ENCODE results near the gene CRK. TPM values are rescaled to one million over a fixed set of nuclear protein-coding genes. Genes with fewer than 3 reads are reported as not detected.

The CRK gene
- total RNA-seq, 3 donors from 2014 or later (not counting 1 experiment from before 2014, with no cell fraction given) = 15.9 to 19.6 (median 16.7) TPM

- intact Hi-C loops (cut with micrococcal nuclease) = no loop called here
- ATAC-seq (no peak), DNase-seq (no peak)
- Histone ChIP-seq H3K9me3 (ENCODE audit: control insufficient read depth, insufficient read depth, low read length) (no peaks in the 10 kb centered on the region), H3K4me3 (ENCODE audit: low read length) (no peak overlapping the region), H3K27ac (ENCODE audit: low read length) (no peak overlapping the region), H3K27me3 (ENCODE audit: control insufficient read depth, insufficient read depth, low read length) (no peaks in the 10 kb centered on the region), H3K36me3 (ENCODE audit: control insufficient read depth, insufficient read depth, low read length) (no peaks in the 10 kb centered on the region), H3K4me1 (ENCODE audit: control insufficient read depth, insufficient read depth, low read length) (peaks cover 68% of the 10 kb centered on the region)
- Mint-ChIP-seq H3K27me3 (ENCODE audit: low read depth in 2 of 2) (no peaks in the 10 kb centered on the region), H3K4me1 (peaks cover 42 to 56% of the 10 kb centered on the region in 2 donors), H3K4me3 (no peak overlapping the region), H3K36me3 (no peaks in the 10 kb centered on the region), H3K27ac (peak overlapping the region; percentile 41 to 60), H3K9me3 (no peaks in the 10 kb centered on the region)
- 72% methylated on average over 2 of the region's 2 CpGs for WGBS (ENCODE audit: insufficient coverage)
- TF ChIP-seq, protein P1, sequence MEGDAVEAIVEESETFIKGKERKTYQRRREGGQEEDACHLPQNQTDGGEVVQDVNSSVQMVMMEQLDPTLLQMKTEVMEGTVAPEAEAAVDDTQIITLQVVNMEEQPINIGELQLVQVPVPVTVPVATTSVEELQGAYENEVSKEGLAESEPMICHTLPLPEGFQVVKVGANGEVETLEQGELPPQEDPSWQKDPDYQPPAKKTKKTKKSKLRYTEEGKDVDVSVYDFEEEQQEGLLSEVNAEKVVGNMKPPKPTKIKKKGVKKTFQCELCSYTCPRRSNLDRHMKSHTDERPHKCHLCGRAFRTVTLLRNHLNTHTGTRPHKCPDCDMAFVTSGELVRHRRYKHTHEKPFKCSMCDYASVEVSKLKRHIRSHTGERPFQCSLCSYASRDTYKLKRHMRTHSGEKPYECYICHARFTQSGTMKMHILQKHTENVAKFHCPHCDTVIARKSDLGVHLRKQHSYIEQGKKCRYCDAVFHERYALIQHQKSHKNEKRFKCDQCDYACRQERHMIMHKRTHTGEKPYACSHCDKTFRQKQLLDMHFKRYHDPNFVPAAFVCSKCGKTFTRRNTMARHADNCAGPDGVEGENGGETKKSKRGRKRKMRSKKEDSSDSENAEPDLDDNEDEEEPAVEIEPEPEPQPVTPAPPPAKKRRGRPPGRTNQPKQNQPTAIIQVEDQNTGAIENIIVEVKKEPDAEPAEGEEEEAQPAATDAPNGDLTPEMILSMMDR (IDR thresholded peaks at IDR 0.05) = no peak
Observed at GRCh38 chr17:1385861-1386260, 70.2 kb downstream of the CRK start.

- Histone ChIP-seq H3K36me3 (ENCODE audit: control insufficient read depth, insufficient read depth, low read length) (no peaks in the 10 kb centered on the region), H3K9me3 (ENCODE audit: control insufficient read depth, insufficient read depth, low read length) (no peaks in the 10 kb centered on the region), H3K27ac (ENCODE audit: low read length) (no peak overlapping the region), H3K4me1 (ENCODE audit: control insufficient read depth, insufficient read depth, low read length) (peaks cover 73% of the 10 kb centered on the region), H3K27me3 (ENCODE audit: control insufficient read depth, insufficient read depth, low read length) (no peaks in the 10 kb centered on the region), H3K4me3 (ENCODE audit: low read length) (no peak overlapping the region)
- no peaks in the 10 kb centered on the region for H3K9me3 Mint-ChIP-seq
- no peaks in the 10 kb centered on the region for H3K36me3 Mint-ChIP-seq
- peaks cover 43 to 56% of the 10 kb centered on the region in 2 donors for H3K4me1 Mint-ChIP-seq
- peak overlapping the region; percentile 31 for H3K4me3 Mint-ChIP-seq
- intact Hi-C loops (cut with micrococcal nuclease) = no loop called here
- ATAC-seq = no peak
- H3K27ac Mint-ChIP-seq = peak overlapping the region; percentile 41 to 60
- 15% methylated on average over 1 of the region's 1 CpG for WGBS (ENCODE audit: insufficient coverage)
- no peak for DNase-seq
- H3K27me3 Mint-ChIP-seq (ENCODE audit: low read depth in 2 of 2) = no peaks in the 10 kb centered on the region
- TF ChIP-seq, protein P1 (IDR thresholded peaks at IDR 0.05) = no peak
Observed at GRCh38 chr17:1384905-1385435, 71.1 kb downstream of the CRK start.

DNA sequence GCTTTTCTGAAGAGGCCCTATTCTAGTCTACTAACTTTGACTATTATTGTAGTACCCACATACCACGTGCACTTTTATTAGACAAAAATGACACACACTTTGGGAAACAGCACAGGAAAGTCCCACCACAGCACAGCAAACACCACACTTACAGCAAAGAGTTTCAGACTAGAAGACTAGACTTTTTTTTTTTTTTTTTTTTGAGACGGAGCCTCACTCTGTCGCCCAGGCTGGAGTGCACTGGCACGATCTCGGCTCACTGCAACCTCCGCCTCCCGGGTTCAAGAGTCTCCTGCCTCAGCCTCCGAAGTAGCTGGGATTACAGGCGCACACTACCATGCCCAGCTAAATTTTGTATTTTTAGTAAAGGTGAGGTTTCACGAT lies 76.1 kb downstream of the CRK start:
- H3K27ac ChIP-seq (ENCODE audit: low read length) = no peak overlapping the region
- H3K27ac Mint-ChIP-seq = peak overlapping the region; percentile 34 to 67

More for the DNA sequence above, 76.1 kb downstream of the CRK start:
- no peak overlapping the region for H3K4me3 ChIP-seq (ENCODE audit: low read length)
- 69% methylated on average over 10 of the region's 10 CpGs for WGBS (ENCODE audit: insufficient coverage)
- Mint-ChIP-seq H3K27me3 (ENCODE audit: low read depth in 2 of 2) (no peaks in the 10 kb centered on the region), H3K4me3 (peak overlapping the region; percentile 38), H3K4me1 (peaks cover 59 to 67% of the 10 kb centered on the region in 2 donors), H3K9me3 (no peaks in the 10 kb centered on the region), H3K36me3 (no peaks in the 10 kb centered on the region)
- H3K36me3 ChIP-seq (ENCODE audit: control insufficient read depth, insufficient read depth, low read length) = peaks cover 4% of the 10 kb centered on the region
- H3K4me1 ChIP-seq (ENCODE audit: control insufficient read depth, insufficient read depth, low read length) = peaks cover 76% of the 10 kb centered on the region
- TF ChIP-seq, protein P1 (IDR thresholded peaks at IDR 0.05) = no peak
- no peaks in the 10 kb centered on the region for H3K27me3 ChIP-seq (ENCODE audit: control insufficient read depth, insufficient read depth, low read length)
- ATAC-seq = peak; percentile 73 to 77 (median 77)
- intact Hi-C loops (cut with micrococcal nuclease) = no loop called here
- no peaks in the 10 kb centered on the region for H3K9me3 ChIP-seq (ENCODE audit: control insufficient read depth, insufficient read depth, low read length)
- peak in 1 of 2 donors; percentile 69 for DNase-seq
